GM10266 (cell line): ENCODE data around the gene KCP.
"Not testable (repeated sequence)": the region's sequence is repeated elsewhere in the genome, so short reads cannot be mapped to it uniquely, and the experiment has no call there.

ENCODE experiments used
- DNase-seq: peaks from one replicate; pipeline ENCODE4 v3.0.0; 2012; ENCODE audit errors: extremely low spot score
- CTCF ChIP-seq: IDR thresholded peaks from 2 replicates; pipeline ENCODE4 v1.5.1; 2012; ENCODE audit warnings: mild to moderate bottlenecking, low read depth; ENCODE audit not compliant: control insufficient read depth, insufficient read depth; ENCODE audit errors: missing control alignments

The KCP gene

GRCh38 chr7:128948976-128949760, 38.7 kb upstream of the KCP start:
- no peak for DNase-seq
- no peak for TF ChIP-seq CTCF

GRCh38 chr7:128948312-128948973, 37.9 kb upstream of the KCP start:
- no peak for TF ChIP-seq CTCF

GRCh38 chr7:128947854-128948253, 37.3 kb upstream of the KCP start:
- TF ChIP-seq CTCF, result no peak
- no peak for DNase-seq

More at GRCh38 chr7:128948312-128948973, 37.9 kb upstream of the KCP start:
- no peak for DNase-seq

DNA sequence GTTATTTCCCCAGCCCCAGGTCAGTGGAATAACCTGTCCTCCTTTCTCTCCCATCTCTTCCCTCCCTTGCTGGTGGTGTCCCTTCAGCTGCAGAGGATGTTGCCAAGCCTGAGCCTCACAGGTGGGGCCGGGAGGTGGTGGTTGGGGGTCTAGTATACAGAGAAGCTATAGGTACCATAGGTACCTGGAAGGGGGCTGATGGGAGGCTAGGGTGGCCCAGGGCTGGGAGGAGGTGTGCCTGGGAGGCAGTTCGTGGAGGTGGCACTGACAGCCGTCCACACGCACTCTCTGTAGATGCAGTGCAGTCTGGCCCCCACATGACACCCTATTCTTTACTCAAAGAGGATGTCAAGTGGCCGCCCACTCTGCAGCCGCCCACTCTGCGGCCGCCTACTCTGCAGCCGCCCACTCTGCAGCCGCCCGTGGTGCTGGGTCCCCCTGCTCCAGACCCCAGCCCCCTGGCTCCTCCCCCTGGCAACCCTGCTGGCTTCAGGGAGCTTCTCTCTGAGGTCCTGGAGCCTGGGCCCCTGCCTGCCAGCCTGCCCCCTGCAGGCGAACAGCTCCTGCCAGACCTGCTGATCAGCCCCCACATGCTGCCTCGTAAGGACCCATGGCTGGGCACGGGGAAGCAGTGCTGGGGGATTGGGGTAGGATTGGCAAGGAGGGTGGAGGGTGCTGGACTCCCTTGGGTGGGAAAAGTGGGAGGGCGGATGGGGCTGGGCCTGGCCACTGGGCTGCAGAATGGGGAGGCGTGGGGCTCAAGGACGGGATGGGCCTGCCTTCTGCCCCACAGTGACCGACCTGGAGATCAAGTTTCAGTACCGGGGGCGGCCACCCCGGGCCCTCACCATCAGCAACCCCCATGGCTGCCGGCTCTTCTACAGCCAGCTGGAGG, 36.7 kb upstream of the KCP start:
- no peak for DNase-seq
- TF ChIP-seq CTCF, result peak; percentile 45

- DNase-seq, result no peak
- TF ChIP-seq CTCF, result no peak
Observed at GRCh38 chr7:128945668-128946366, 35.3 kb upstream of the KCP start.

DNA sequence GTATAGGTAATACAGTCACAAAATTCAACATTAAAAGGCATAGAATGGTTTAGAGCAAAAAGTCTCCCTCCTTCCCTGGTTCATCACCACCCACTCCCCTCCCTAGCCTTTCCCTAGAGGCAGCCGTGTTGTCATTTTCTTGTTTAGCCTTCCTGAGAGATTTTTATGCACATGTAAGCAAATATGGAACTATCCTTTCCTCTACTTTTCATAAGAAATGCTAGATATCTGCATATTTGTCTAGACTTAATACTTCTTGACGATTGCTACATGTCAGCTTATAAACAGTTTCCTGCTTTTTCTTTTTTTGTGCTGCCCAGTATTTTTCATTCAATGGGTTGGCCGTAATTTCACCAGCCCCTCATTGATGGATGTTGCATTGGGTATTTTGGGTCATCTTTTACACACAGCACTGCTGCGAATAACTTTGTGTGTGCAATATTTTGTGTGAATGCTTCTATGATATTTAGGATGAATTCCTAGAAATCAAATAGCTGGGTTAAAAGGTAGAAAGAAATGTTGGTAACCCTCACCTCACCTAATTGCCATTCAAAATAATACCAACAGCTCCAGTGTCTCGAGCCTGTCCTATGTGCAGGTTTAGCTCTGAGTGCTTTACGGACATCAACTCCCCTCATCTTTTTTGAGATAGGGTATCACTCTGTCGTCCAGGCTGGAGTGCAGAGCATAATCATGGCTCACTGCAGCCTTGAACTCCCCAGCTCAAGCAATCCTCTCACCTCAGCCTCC, 34.2 kb upstream of the KCP start:
- no peak for TF ChIP-seq CTCF
- DNase-seq, result no peak

DNA sequence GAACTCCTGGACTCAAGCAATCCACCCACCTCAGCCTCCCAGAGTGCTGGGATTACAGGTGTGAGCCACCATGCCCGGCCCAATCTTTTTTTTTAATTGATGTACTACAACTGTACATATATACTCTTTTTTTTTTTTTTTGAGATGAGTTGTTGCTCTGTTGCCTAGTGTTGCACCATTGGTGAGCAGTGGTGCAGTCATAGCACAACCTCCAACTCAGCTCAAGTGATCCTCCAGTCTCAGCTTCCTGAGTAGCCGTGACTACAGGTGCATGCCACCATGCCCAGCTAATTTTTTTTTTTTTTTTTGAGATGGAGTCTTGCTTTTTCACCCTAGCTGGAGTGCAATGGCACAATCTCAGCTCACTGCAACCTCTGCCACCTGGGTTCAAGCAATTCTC, 32.7 kb upstream of the KCP start:
- DNase-seq, result not testable (repeated sequence)
